RKO (cell line): Measurements from ENCODE around the gene RAP1A.

ENCODE experiments used
- DNase-seq: peaks from one replicate; pipeline ENCODE4 v3.0.0-alpha.2; 2016; ENCODE audit warnings: low spot score

RAP1A gene

DNA sequence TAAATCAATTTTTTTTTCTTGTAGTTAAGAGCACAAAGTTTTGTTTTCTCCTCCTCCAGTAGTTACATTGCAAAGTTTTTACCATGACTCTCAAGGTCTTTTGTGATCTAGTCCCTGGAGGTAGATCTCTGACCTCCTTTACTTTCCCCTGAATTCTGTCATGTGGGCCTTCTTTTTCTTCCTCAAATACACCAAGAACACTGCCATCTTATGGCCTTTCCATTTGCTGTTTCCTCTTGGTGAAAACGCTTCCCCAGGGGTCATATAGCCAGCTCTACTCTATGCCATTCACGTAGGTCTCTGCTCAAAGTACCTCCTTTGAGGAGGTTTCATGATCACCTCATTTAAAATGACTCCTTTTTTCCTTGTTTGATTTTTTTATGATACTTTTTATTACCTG lies 138.8 kb downstream of the RAP1A start:
- DNase-seq, result peak; percentile 30

DNA sequence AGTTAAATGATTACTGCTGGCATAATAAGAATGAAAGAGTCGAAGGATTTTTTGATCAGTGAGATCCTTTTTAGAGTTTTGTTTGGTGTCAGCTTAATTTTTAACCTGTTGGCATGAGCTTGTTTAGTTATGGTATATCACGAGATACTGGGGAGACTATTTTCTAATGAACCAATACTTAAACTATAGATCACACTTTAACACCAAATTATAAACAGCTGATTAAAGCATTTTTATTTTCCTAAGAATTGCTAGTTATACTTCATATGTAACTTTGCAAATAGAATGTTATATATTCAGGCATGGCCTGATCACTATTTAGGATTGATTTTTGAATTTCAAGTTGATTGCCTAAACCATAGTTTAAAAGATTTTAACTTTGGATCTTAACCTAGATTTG lies 142.1 kb downstream of the RAP1A start:
- DNase-seq, result no peak

- DNase-seq, result no peak
Measured at GRCh38 chr1:111762332-111762731, 142.7 kb downstream of the RAP1A start.
